A673 (cell line): ENCODE results near the gene SPDYE4.

Source experiments
- EZH2 ChIP-seq: fragments of 200-600 bp; sonication (generic); IDR thresholded peaks from 2 replicates; pipeline ENCODE4 v1.6.1; 2017; ENCODE audit warnings: borderline replicate concordance, low read depth, mild to moderate bottlenecking, mixed read lengths, antibody characterized with exemption, low read length; ENCODE audit not compliant: poor library complexity, severe bottlenecking
- TF ChIP-seq, protein P1 (sequence below): fragments of 300-800, 200-600 bp; sonication (generic); conservative IDR thresholded peaks from 2 replicates; pipeline ENCODE4 v1.5.1; 2017; ENCODE audit warnings: low read depth, mild to moderate bottlenecking, antibody characterized with exemption, low read length, moderate library complexity, mixed read lengths

GRCh38 chr17:8718001-8718563 is 40.3 kb downstream of the SPDYE4 start:
- TF ChIP-seq, protein P1, sequence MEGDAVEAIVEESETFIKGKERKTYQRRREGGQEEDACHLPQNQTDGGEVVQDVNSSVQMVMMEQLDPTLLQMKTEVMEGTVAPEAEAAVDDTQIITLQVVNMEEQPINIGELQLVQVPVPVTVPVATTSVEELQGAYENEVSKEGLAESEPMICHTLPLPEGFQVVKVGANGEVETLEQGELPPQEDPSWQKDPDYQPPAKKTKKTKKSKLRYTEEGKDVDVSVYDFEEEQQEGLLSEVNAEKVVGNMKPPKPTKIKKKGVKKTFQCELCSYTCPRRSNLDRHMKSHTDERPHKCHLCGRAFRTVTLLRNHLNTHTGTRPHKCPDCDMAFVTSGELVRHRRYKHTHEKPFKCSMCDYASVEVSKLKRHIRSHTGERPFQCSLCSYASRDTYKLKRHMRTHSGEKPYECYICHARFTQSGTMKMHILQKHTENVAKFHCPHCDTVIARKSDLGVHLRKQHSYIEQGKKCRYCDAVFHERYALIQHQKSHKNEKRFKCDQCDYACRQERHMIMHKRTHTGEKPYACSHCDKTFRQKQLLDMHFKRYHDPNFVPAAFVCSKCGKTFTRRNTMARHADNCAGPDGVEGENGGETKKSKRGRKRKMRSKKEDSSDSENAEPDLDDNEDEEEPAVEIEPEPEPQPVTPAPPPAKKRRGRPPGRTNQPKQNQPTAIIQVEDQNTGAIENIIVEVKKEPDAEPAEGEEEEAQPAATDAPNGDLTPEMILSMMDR: no peak
- TF ChIP-seq EZH2: no peak
